Measurements from ENCODE around the gene PLXNA4. TPM values are rescaled to one million over a fixed set of nuclear protein-coding genes. Genes with fewer than 3 reads are reported as not detected.

Gene PLXNA4
- total and polyA plus RNA-seq, 9 of the 15 experiments (the other 6 are each of a cell fraction or from before 2014, with no cell fraction given), result under 0.01 to 0.09 TPM; not detected in 7

DNA sequence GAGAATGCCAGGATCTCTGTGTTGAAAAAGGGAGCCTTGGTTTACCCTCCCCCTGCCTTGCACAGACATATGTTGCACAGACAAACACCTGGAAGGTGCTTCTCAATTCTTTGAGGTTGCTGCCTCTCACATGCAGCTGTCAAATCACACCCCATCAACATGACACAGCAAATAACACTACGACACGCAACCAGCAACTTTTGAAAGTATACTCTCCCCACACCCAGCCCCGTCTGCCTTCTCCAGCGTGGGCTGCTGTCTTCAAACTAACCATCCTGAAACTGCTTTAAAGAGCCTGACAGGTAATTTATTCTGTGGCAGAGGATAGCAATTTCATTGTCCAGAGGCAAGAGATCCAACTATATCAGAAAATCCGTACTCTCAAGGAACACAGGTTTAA lies 136.1 kb downstream of the PLXNA4 start (continued):
- no peak for TF ChIP-seq CTCF (IDR thresholded peaks at IDR 0.05 in 2 of 3, conservative IDR thresholded peaks at IDR 0.05 in 1 of 3; ENCODE audit: insufficient read depth in 2 of 3, low read depth in 1 of 3, low read length in 3 of 3)
- TF ChIP-seq CREB3 (tag; conservative IDR thresholded peaks at IDR 0.05; ENCODE audit: low read depth), result no peak
- no peak for TF ChIP-seq RBM22 (IDR thresholded peaks at IDR 0.05; ENCODE audit: low read depth, low read length, poor library complexity, severe bottlenecking)

- Histone ChIP-seq H3K9me1 (ENCODE audit: control insufficient read depth, insufficient read depth, low read length) (no peaks in the 10 kb centered on the region), H2AFZ (ENCODE audit: low read depth, low read length) (no peak overlapping the region), H3K9ac (ENCODE audit: insufficient read depth in 1 of 2, low read depth in 2 of 2, low read length in 2 of 2) (no peak overlapping the region), H3K4me2 (ENCODE audit: insufficient read depth, low read length) (no peak overlapping the region), H3K9me3 (replicated peaks; ENCODE audit: control insufficient read depth, insufficient read depth, low read depth, low read length) (no peaks in the 10 kb centered on the region), H4K20me1 (replicated peaks; ENCODE audit: control insufficient read depth, insufficient read depth, low read length) (peaks cover 13% of the 10 kb centered on the region; the same call in 1 of the 2 replicates), H3K79me2 (ENCODE audit: control insufficient read depth, insufficient read depth, low read length) (no peaks in the 10 kb centered on the region), H3K36me3 (ENCODE audit: control insufficient read depth, insufficient read depth, low read length) (no peaks in the 10 kb centered on the region), H3K4me1 (replicated peaks in 1 of 2; ENCODE audit: control insufficient read depth in 2 of 2, insufficient read depth in 2 of 2, low read length in 2 of 2) (no peaks in the 10 kb centered on the region), H3K27ac (ENCODE audit: extremely low read depth, low read depth, low read length) (no peak overlapping the region), H3K27me3 (ENCODE audit: control insufficient read depth in 2 of 2, insufficient read depth in 2 of 2, low read length in 2 of 2) (peaks cover 27 to 55% of the 10 kb centered on the region in 2 experiments; a peak in 4 of 5 replicates), H3K4me3 (no peak overlapping the region)
- no peak for TF ChIP-seq MEF2A (IDR thresholded peaks at IDR 0.05; ENCODE audit: control insufficient read depth, low read depth, low read length)
- TF ChIP-seq TAF7 (tag; IDR thresholded peaks at IDR 0.05), result no peak
- no peak for TF ChIP-seq IRF2 (CRISPR knock-in tag; IDR thresholded peaks at IDR 0.05)
- TF ChIP-seq HIVEP1 (CRISPR knock-in tag; IDR thresholded peaks at IDR 0.05), result no peak
- no peak for TF ChIP-seq HNRNPH1 (optimal IDR thresholded peaks at IDR 0.05; ENCODE audit: low read depth, low read length)
- TF ChIP-seq YY1 (IDR thresholded peaks at IDR 0.05; ENCODE audit: borderline replicate concordance in 1 of 3, control insufficient read depth in 1 of 3, extremely low read depth in 1 of 3, insufficient read depth in 3 of 3, insufficient read length in 1 of 3, insufficient replicate concordance in 2 of 3, low read depth in 1 of 3, low read length in 2 of 3), result no peak
- no peak for TF ChIP-seq BMI1 (IDR thresholded peaks at IDR 0.05; ENCODE audit: low read length)
- TF ChIP-seq GTF2E2 (tag; IDR thresholded peaks at IDR 0.05), result no peak
- FAIRE-seq, result no peak
- ChIA-PET CTCF (ENCODE audit: low intra/inter-chr PET ratio) (no interaction called here), POLR2A (no interaction called here)
- no peak for ATAC-seq
- 0% methylated on average over 8 of the region's 8 CpGs for whole genome bisulfite sequencing (ENCODE audit: insufficient coverage, low coverage, missing lambda C conversion rate)
- no TSS peak for BruUV-seq (replicated peaks)
- intact Hi-C loops (cut with micrococcal nuclease), result no loop called here
- in situ Hi-C loops (cut with MboI), result no loop called here
- no peak for DNase-seq (ENCODE audit: extremely low read depth in 1 of 4, low spot score in 3 of 4)
Observed at GRCh38 chr7:132438926-132439325, 137.3 kb downstream of the PLXNA4 start.
